ENCODE data around the gene MTHFSD.

DNA sequence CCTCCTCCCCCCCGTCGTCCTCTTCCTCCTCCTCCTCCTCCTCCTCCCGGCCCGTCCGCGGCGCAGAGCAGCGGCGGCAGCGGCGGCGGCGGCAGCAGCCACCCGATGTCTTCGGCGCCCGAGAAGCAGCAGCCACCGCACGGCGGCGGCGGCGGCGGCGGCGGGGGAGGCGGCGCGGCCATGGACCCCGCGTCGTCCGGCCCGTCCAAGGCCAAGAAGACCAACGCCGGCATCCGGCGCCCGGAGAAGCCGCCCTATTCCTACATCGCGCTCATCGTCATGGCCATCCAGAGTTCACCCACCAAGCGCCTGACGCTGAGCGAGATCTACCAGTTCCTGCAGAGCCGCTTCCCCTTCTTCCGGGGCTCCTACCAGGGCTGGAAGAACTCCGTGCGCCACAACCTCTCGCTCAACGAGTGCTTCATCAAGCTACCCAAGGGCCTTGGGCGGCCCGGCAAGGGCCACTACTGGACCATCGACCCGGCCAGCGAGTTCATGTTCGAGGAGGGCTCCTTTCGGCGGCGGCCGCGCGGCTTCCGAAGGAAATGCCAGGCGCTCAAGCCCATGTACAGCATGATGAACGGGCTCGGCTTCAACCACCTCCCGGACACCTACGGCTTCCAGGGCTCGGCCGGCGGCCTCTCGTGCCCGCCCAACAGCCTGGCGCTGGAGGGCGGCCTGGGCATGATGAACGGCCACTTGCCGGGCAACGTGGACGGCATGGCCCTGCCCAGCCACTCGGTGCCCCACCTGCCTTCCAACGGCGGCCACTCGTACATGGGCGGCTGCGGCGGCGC, 44.4 kb downstream of the MTHFSD start, which contains the start of gene FOXF1:
- TF ChIP-seq POLR2A (IDR thresholded peaks at IDR 0.05) (no peak), CTCF (IDR thresholded peaks at IDR 0.05) (no peak), POLR2AphosphoS5 (IDR thresholded peaks at IDR 0.05) (no peak)

All from breast epithelium (tissue), 3 donors.